H1 (cell line): ENCODE results near the gene FAM98A. TPM values are rescaled to one million over a fixed set of nuclear protein-coding genes. Genes with fewer than 3 reads are reported as not detected.

ENCODE experiments used
- CTCF ChIA-PET: fragments of 300-600 bp; sonication (Branson Sonifier 250); formaldehyde crosslinking; loops from one replicate; lab custom pipeline; 2021; ENCODE audit not compliant: partially characterized antibody; lab: Charles Lee
- POLR2A ChIA-PET: fragments of 300-600 bp; sonication (Branson Sonifier 250); formaldehyde crosslinking; loops from one replicate; lab custom pipeline; 2021; ENCODE audit warnings: inconsistent platforms; ENCODE audit not compliant: partially characterized antibody; lab: Charles Lee
- DNase-seq, 2 experiments: peaks; one replicate each; pipeline versions ENCODE4 v3.0.0 to v3.0.0-alpha.2; 2010 to 2022; ENCODE audit warnings: low spot score in 2 of 2, low read depth in 1 of 2, mixed read lengths in 1 of 2
- FAIRE-seq: peaks from 2 replicates; lab custom pipeline; 2011; peaks lifted over from hg19 to GRCh38; lab: Jason Lieb, UNC
- H2AFZ ChIP-seq: 2 replicates; pipeline ENCODE4 v1.8.1; 2012; ENCODE audit warnings: low read length, inconsistent platforms
- H2AK5ac ChIP-seq: 2 replicates; pipeline ENCODE4 v1.6.1; 2013; ENCODE audit warnings: low read depth, low read length
- H2BK120ac ChIP-seq: replicated peaks from 2 replicates; pipeline ENCODE3; 2013; ENCODE audit warnings: low read depth, low read length, inconsistent platforms
- H2BK12ac ChIP-seq: 2 replicates; pipeline ENCODE4 v1.6.1; 2013; ENCODE audit warnings: low read depth, low read length
- H2BK15ac ChIP-seq: 2 replicates; pipeline ENCODE4 v1.6.1; 2013; ENCODE audit warnings: low read length
- H2BK20ac ChIP-seq: 2 replicates; pipeline ENCODE4 v1.6.1; 2013; ENCODE audit warnings: low read length
- H2BK5ac ChIP-seq: 2 replicates; pipeline ENCODE4 v1.6.1; 2013; ENCODE audit warnings: low read depth, low read length
- H3K14ac ChIP-seq: 2 replicates; pipeline ENCODE4 v1.6.1; 2013; ENCODE audit warnings: inconsistent platforms; ENCODE audit not compliant: insufficient read length
- H3K18ac ChIP-seq: 2 replicates; pipeline ENCODE4 v1.6.1; 2013; ENCODE audit warnings: low read length; ENCODE audit errors: extremely low read depth
- H3K23ac ChIP-seq: 2 replicates; pipeline ENCODE4 v1.6.1; 2013; ENCODE audit warnings: inconsistent platforms; ENCODE audit not compliant: insufficient read length
- H3K23me2 ChIP-seq: 2 replicates; pipeline ENCODE4 v1.6.1; 2013; ENCODE audit warnings: low read depth, low read length
- H3K27ac ChIP-seq: 2 replicates; pipeline ENCODE4 v1.6.1; 2011; ENCODE audit warnings: low read depth, low read length, inconsistent platforms
- H3K27me3 ChIP-seq, 4 experiments: replicated peaks in 1 of 4; 1 replicate in 1 of 4; 2 replicates in 3 of 4; pipeline versions ENCODE4 v1.6.1 to v1.8.1; 2011 to 2013; ENCODE audit warnings: low read length in 3 of 4, mild to moderate bottlenecking in 3 of 4, inconsistent platforms in 2 of 4, mixed read lengths in 2 of 4, moderate library complexity in 1 of 4; ENCODE audit not compliant: control insufficient read depth in 3 of 4, insufficient read depth in 3 of 4; ENCODE audit errors: extremely low read depth in 1 of 4
- H3K36me3 ChIP-seq, 4 experiments: 2 replicates each; pipeline versions ENCODE4 v1.6.1 to v1.8.1; 2011 to 2013; ENCODE audit warnings: mild to moderate bottlenecking in 4 of 4, low read length in 3 of 4, moderate library complexity in 2 of 4, control low read depth in 1 of 4, inconsistent platforms in 1 of 4; ENCODE audit not compliant: insufficient read depth in 4 of 4, control insufficient read depth in 2 of 4
- H3K4ac ChIP-seq: replicated peaks from 2 replicates; pipeline ENCODE3; 2013; ENCODE audit warnings: low read length, low read depth, mixed read lengths, inconsistent platforms; ENCODE audit not compliant: insufficient read length
- H3K4me1 ChIP-seq, 4 experiments: replicated peaks in 1 of 4; 1 replicate in 1 of 4; 2 replicates in 3 of 4; pipeline versions ENCODE4 v1.6.1 to v1.8.1; 2011 to 2013; ENCODE audit warnings: low read length in 3 of 4, inconsistent platforms in 2 of 4, mixed read lengths in 1 of 4; ENCODE audit not compliant: insufficient read depth in 4 of 4, control insufficient read depth in 3 of 4
- H3K4me2 ChIP-seq, 2 experiments: 2 replicates each; pipeline versions ENCODE4 v1.6.1 to v1.8.1; 2011 to 2013; ENCODE audit warnings: low read depth in 2 of 2, low read length in 2 of 2, control low read depth in 1 of 2, inconsistent platforms in 1 of 2, mild to moderate bottlenecking in 1 of 2; ENCODE audit not compliant: insufficient read depth in 1 of 2
- H3K4me3 ChIP-seq, 4 experiments: fragments of 200-600, 300-600 bp in 1 of 4; sonication (generic), shearing (Covaris generic), sonication (Bioruptor Twin) in 1 of 4; 2 replicates each; pipeline versions ENCODE4 v1.5.1 to v1.8.1; 2011 to 2016; ENCODE audit warnings: low read length in 4 of 4, low read depth in 3 of 4, control low read depth in 2 of 4, inconsistent platforms in 2 of 4, mild to moderate bottlenecking in 2 of 4, mixed read lengths in 1 of 4, moderate library complexity in 1 of 4; ENCODE audit not compliant: insufficient read depth in 2 of 4; ENCODE audit errors: extremely low read depth in 1 of 4
- H3K56ac ChIP-seq: replicated peaks from 2 replicates; pipeline ENCODE3; 2013; ENCODE audit warnings: low read depth, mild to moderate bottlenecking, mixed read lengths, low read length, inconsistent platforms; ENCODE audit not compliant: insufficient read length
- H3K79me1 ChIP-seq: 2 replicates; pipeline ENCODE4 v1.6.1; 2013; ENCODE audit warnings: low read depth, low read length, control low read depth
- H3K79me2 ChIP-seq, 2 experiments: 2 replicates each; pipeline versions ENCODE4 v1.6.1 to v1.8.1; 2012 to 2013; ENCODE audit warnings: low read length in 2 of 2, mild to moderate bottlenecking in 2 of 2, inconsistent platforms in 1 of 2; ENCODE audit not compliant: insufficient read depth in 2 of 2, control insufficient read depth in 1 of 2
- H3K9ac ChIP-seq, 4 experiments: replicated peaks in 1 of 4; 1 replicate in 1 of 4; 2 replicates in 3 of 4; pipeline versions ENCODE4 v1.6.1 to v1.8.1; 2011 to 2013; ENCODE audit warnings: low read depth in 3 of 4, low read length in 3 of 4, control low read depth in 2 of 4, mild to moderate bottlenecking in 2 of 4, moderate library complexity in 2 of 4, inconsistent platforms in 1 of 4; ENCODE audit errors: extremely low read depth in 1 of 4
- H3K9me3 ChIP-seq, 2 experiments: 2 replicates each; pipeline versions ENCODE4 v1.6.1 to v1.8.1; 2012 to 2013; ENCODE audit warnings: mild to moderate bottlenecking in 2 of 2, moderate library complexity in 2 of 2, control low read depth in 1 of 2, inconsistent platforms in 1 of 2, low read depth in 1 of 2, low read length in 1 of 2, mixed read lengths in 1 of 2; ENCODE audit not compliant: insufficient read depth in 2 of 2
- H4K20me1 ChIP-seq, 2 experiments: replicated peaks in 1 of 2; 2 replicates each; pipeline versions ENCODE3 to v1.8.1; 2011 to 2013; ENCODE audit warnings: inconsistent platforms in 2 of 2, low read length in 2 of 2, mild to moderate bottlenecking in 1 of 2; ENCODE audit not compliant: insufficient read depth in 2 of 2, control insufficient read depth in 1 of 2
- H4K5ac ChIP-seq: 2 replicates; pipeline ENCODE4 v1.6.1; 2013; ENCODE audit warnings: low read length, low read depth, mixed read lengths, inconsistent platforms; ENCODE audit not compliant: insufficient read length
- H4K8ac ChIP-seq: 2 replicates; pipeline ENCODE4 v1.8.0; 2013; ENCODE audit warnings: mild to moderate bottlenecking, moderate library complexity, low read length, inconsistent platforms; ENCODE audit not compliant: insufficient read depth; ENCODE audit errors: extremely low read depth
- H4K91ac ChIP-seq: replicated peaks from 2 replicates; pipeline ENCODE3; 2013; ENCODE audit warnings: low read length, mixed read lengths, inconsistent platforms; ENCODE audit not compliant: insufficient read length
- BCL11A ChIP-seq, 2 experiments: IDR thresholded peaks; one replicate each; pipeline ENCODE4 v1.6.1; 2011; ENCODE audit warnings: low read depth in 2 of 2, low read length in 2 of 2, mild to moderate bottlenecking in 2 of 2
- CEBPB ChIP-seq: IDR thresholded peaks from 2 replicates; pipeline ENCODE4 v1.6.1; 2012; ENCODE audit warnings: low read depth, low read length
- CHD1 ChIP-seq: IDR thresholded peaks from 2 replicates; pipeline ENCODE4 v1.6.1; 2012; ENCODE audit warnings: low read depth, low read length, improper control_type of control experiment
- CREB1 ChIP-seq: IDR thresholded peaks from 2 replicates; pipeline ENCODE4 v1.6.1; 2012; ENCODE audit warnings: inconsistent platforms
- GTF2F1 ChIP-seq: IDR thresholded peaks from 2 replicates; pipeline ENCODE4 v1.6.1; 2012; ENCODE audit warnings: low read depth, low read length, improper control_type of control experiment, borderline replicate concordance
- KDM4A ChIP-seq: IDR thresholded peaks from one replicate; pipeline ENCODE4 v1.7.1; 2012; ENCODE audit warnings: low read depth, mild to moderate bottlenecking, moderate library complexity, low read length, inconsistent platforms; ENCODE audit not compliant: severe bottlenecking
- NRF1 ChIP-seq: IDR thresholded peaks from 2 replicates; pipeline ENCODE4 v1.6.1; 2011; ENCODE audit warnings: mild to moderate bottlenecking, low read depth, low read length, improper control_type of control experiment
- POU5F1 ChIP-seq: IDR thresholded peaks from 2 replicates; pipeline ENCODE4 v1.6.1; 2011; ENCODE audit warnings: low read depth, mild to moderate bottlenecking, low read length, moderate library complexity
- SAP30 ChIP-seq: fragments of 300-600 bp; sonication (generic); IDR thresholded peaks from 2 replicates; pipeline ENCODE4 v1.7.1; 2012; ENCODE audit warnings: low read length, moderate library complexity, mild to moderate bottlenecking, inconsistent platforms; ENCODE audit not compliant: insufficient read depth, insufficient replicate concordance
- TAF7 ChIP-seq: optimal IDR thresholded peaks from 2 replicates; pipeline ENCODE3; 2011; ENCODE audit warnings: low read depth, mild to moderate bottlenecking, inconsistent platforms, low read length, moderate library complexity, borderline replicate concordance
- TBP ChIP-seq: IDR thresholded peaks from 2 replicates; pipeline ENCODE4 v1.6.1; 2011; ENCODE audit warnings: low read depth, low read length, improper control_type of control experiment
- TCF12 ChIP-seq: IDR thresholded peaks from 2 replicates; pipeline ENCODE4 v1.6.1; 2011; ENCODE audit warnings: low read depth, mild to moderate bottlenecking, low read length
- USF2 ChIP-seq: IDR thresholded peaks from 2 replicates; pipeline ENCODE4 v1.6.1; 2011; ENCODE audit warnings: low read length, improper control_type of control experiment
- ZNF274 ChIP-seq: IDR thresholded peaks from 2 replicates; pipeline ENCODE4 v1.7.0; 2012; ENCODE audit warnings: low read length, borderline replicate concordance; ENCODE audit errors: extremely low read depth
- WGBS, 2 experiments: shearing (Covaris generic) in 1 of 2; methylation state at CpG; one replicate each; pipeline versions ENCODE4 v1.1.6 to v1.1.7; 2013 to 2015; ENCODE audit warnings: low lambda C conversion rate in 2 of 2, mixed read lengths in 2 of 2, inconsistent platforms in 1 of 2, low coverage in 1 of 2, missing lambda C conversion rate in 1 of 2; ENCODE audit not compliant: insufficient replicate concordance in 2 of 2, insufficient coverage in 1 of 2, insufficient read length in 1 of 2; ENCODE audit errors: extremely low coverage in 1 of 2, missing lambda C conversion rate in 1 of 2; 5-methylcytosine and 5-hydroxymethylcytosine counted together
- polyA plus RNA-seq, 7 experiments: library from polyadenylated mRNA; depleted of rRNA in 3 of 7; stranded (reverse) in 5 of 7; unstranded in 2 of 7; fragments of >200 nt in 5 of 7; fragments of 200-250 nt in 2 of 7; gene quantifications; 1 replicate in 5 of 7; 2 replicates in 1 of 7; 4 replicates in 1 of 7; pipeline versions ENCODE4 v1.2.1 to v1.2.3, GENCODE V29; 2011 to 2013; ENCODE audit warnings: missing spikeins in 2 of 7, mixed read lengths in 2 of 7
- total RNA-seq: library from RNA; stranded (reverse); fragmentation: NEBNext Ultra II Directional; extraction: Animal tissue kit (Norgen Biotek cat#: 25700); gene quantifications from 2 replicates; pipeline ENCODE4 v1.2.1, GENCODE V29; 2021

The FAM98A gene
- total and polyA plus RNA-seq, 2 of the 8 experiments (the other 6 are each of a cell fraction or from before 2014, with no cell fraction given), result 53.2 to 103 TPM

GRCh38 chr2:33617401-33617800, 18.3 kb upstream of the FAM98A start:
- H2AK5ac ChIP-seq, result no peak overlapping the region
- H2BK120ac ChIP-seq, result no peak overlapping the region
- no peaks in the 10 kb centered on the region for H3K23me2 ChIP-seq
- H3K4me3 ChIP-seq, result no peak overlapping the region
- DNase-seq, result no peak
- H3K36me3 ChIP-seq, result peaks cover 0 to 41% (median 18%) of the 10 kb centered on the region in 4 experiments; a peak in 6 of 8 replicates
- H2BK15ac ChIP-seq, result no peak overlapping the region
- no peak overlapping the region for H3K27ac ChIP-seq
- no peak overlapping the region for H3K4ac ChIP-seq
- no peak overlapping the region for H2AFZ ChIP-seq
- H3K14ac ChIP-seq, result no peak overlapping the region
- no peak overlapping the region for H2BK20ac ChIP-seq
- H3K4me2 ChIP-seq, result no peak overlapping the region
- peaks cover 0 to 8% (median 0%) of the 10 kb centered on the region in 4 experiments; a peak in 1 of 7 replicates for H3K4me1 ChIP-seq
- H4K20me1 ChIP-seq, result no peaks in the 10 kb centered on the region
- no peak overlapping the region for H2BK5ac ChIP-seq
- H3K27me3 ChIP-seq, result no peaks in the 10 kb centered on the region
- no peaks in the 10 kb centered on the region for H3K79me1 ChIP-seq
- H4K91ac ChIP-seq, result no peak overlapping the region
- FAIRE-seq, result no peak
- H4K5ac ChIP-seq, result no peak overlapping the region
- CTCF ChIA-PET, result no interaction called here
- H3K18ac ChIP-seq, result no peak overlapping the region
- no peaks in the 10 kb centered on the region for H3K79me2 ChIP-seq
- H3K23ac ChIP-seq, result no peak overlapping the region
- H2BK12ac ChIP-seq, result no peak overlapping the region
- POLR2A ChIA-PET, result interaction anchor here (1.3 kb wide), 1 partner anchor 18 kb away, joined by 3 read pairs; the partner anchor contains the start of gene FAM98A
- peaks cover 25 to 32% of the 10 kb centered on the region in 2 experiments for H3K9me3 ChIP-seq
- H4K8ac ChIP-seq, result no peak overlapping the region
- no peak overlapping the region for H3K9ac ChIP-seq
- 89% methylated on average over 2 of the region's 2 CpGs; no CpG with 5 or more reads in 1 of the 2 experiments for WGBS, 2 experiments
- no peak overlapping the region for H3K56ac ChIP-seq
- TF ChIP-seq SAP30 (no peak), NRF1 (no peak), ZNF274 (no peak), USF2 (no peak), TBP (no peak), BCL11A (IDR thresholded peaks at IDR 0.05; ENCODE audit: low read depth in 2 of 2, low read length in 2 of 2) (no peak), POU5F1 (no peak), KDM4A (no peak), CHD1 (no peak), TCF12 (no peak), CEBPB (no peak), GTF2F1 (no peak), CREB1 (no peak), TAF7 (no peak)
